Smooth muscle cell (in vitro differentiated cells): ENCODE results near the gene CCER1. TPM values are rescaled to one million over a fixed set of nuclear protein-coding genes. Genes with fewer than 3 reads are reported as not detected.

Source experiments
- DNase-seq: peaks from one replicate; lab custom pipeline; 2025; ENCODE audit not compliant: unreplicated experiment; lab: John Stamatoyannopoulos, UW
- H2AFZ ChIP-seq: fragments of 200-600 bp; sonication (generic); 2 replicates; pipeline ENCODE4 v1.6.0; 2016; ENCODE audit warnings: antibody characterized with exemption, low read depth, mild to moderate bottlenecking
- H3F3A ChIP-seq: fragments of 200-600 bp; sonication (generic); 2 replicates; pipeline ENCODE4 v1.6.0; 2017; ENCODE audit warnings: antibody characterized with exemption, low read depth
- H3K27ac ChIP-seq: fragments of 200-600 bp; sonication (generic); 2 replicates; pipeline ENCODE4 v1.5.1; 2016; ENCODE audit warnings: low read depth, mild to moderate bottlenecking
- H3K27me3 ChIP-seq: fragments of 200-600 bp; sonication (generic); 2 replicates; pipeline ENCODE4 v1.6.1; 2016; ENCODE audit warnings: low read depth, mild to moderate bottlenecking
- H3K36me3 ChIP-seq: fragments of 200-600 bp; sonication (generic); 2 replicates; pipeline ENCODE4 v1.5.1; 2016; ENCODE audit warnings: low read depth
- H3K4me1 ChIP-seq: fragments of 200-600 bp; sonication (generic); 2 replicates; pipeline ENCODE4 v1.5.1; 2016; ENCODE audit warnings: low read depth
- H3K4me2 ChIP-seq: fragments of 200-600 bp; sonication (generic); 2 replicates; pipeline ENCODE4 v1.6.0; 2016; ENCODE audit warnings: mild to moderate bottlenecking
- H3K4me3 ChIP-seq: fragments of 200-600 bp; sonication (generic); 2 replicates; pipeline ENCODE4 v1.5.1; 2016; ENCODE audit warnings: mild to moderate bottlenecking
- H3K79me2 ChIP-seq: fragments of 200-600 bp; sonication (generic); 2 replicates; pipeline ENCODE4 v1.6.0; 2016; ENCODE audit warnings: low read depth, mild to moderate bottlenecking
- H3K9ac ChIP-seq: fragments of 200-600 bp; sonication (generic); 2 replicates; pipeline ENCODE4 v1.6.0; 2016; ENCODE audit warnings: low read depth
- H3K9me3 ChIP-seq: fragments of 200-600 bp; sonication (generic); replicated peaks from 2 replicates; pipeline ENCODE4 v1.5.1; 2016; ENCODE audit warnings: low read depth
- H4K20me1 ChIP-seq: fragments of 200-600 bp; sonication (generic); 2 replicates; pipeline ENCODE4 v1.6.0; 2016; ENCODE audit warnings: low read depth
- WGBS: methylation state at CpG from one replicate; pipeline ENCODE4 v1.1.7; 2016; ENCODE audit warnings: low lambda C conversion rate; 5-methylcytosine and 5-hydroxymethylcytosine counted together
- polyA plus RNA-seq: library from polyadenylated mRNA; unstranded; fragments of >200 nt; fragmentation: Nextera tagmentation; extraction: Ambion mirVana; gene quantifications from 2 replicates; pipeline ENCODE4 v1.2.1, GENCODE V29; 2016
- total RNA-seq: library from RNA; depleted of rRNA; stranded (reverse); fragments of >200 nt; gene quantifications from 2 replicates; pipeline ENCODE4 v1.2.3, GENCODE V29; 2014
- TF ChIP-seq, protein P1 (sequence below): fragments of 200-600 bp; sonication (generic); IDR thresholded peaks from 2 replicates; pipeline ENCODE4 v1.5.1; 2017; ENCODE audit warnings: borderline replicate concordance, mild to moderate bottlenecking, antibody characterized with exemption; ENCODE audit not compliant: insufficient read depth, poor library complexity, severe bottlenecking

Gene CCER1
- total and polyA plus RNA-seq, 2 experiments from 2014 or later: not detected

DNA sequence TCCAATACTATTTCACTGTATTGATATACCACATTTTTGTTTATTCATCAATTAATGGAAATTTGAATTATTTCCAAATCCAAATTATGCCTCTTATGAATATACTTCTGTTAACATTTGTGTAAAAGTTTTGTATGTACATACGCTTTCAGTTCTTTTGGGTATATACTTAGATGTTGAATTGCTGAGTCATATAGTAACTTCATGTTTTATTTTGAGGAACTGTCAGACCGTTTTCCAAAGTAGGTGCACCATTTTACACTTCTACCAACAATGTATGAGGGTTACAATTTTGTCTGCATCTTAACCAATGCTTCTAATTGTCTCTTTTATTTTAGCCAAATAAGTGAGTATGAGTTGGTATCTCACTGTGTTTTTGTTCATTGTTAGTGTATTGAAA, 10.2 kb upstream of the CCER1 start:
- H3K4me2 ChIP-seq: no peak overlapping the region
- no peak overlapping the region for H3K27ac ChIP-seq
- H3K9me3 ChIP-seq: no peaks in the 10 kb centered on the region
- H3K36me3 ChIP-seq: no peaks in the 10 kb centered on the region
- H3K4me1 ChIP-seq: no peaks in the 10 kb centered on the region
- H3F3A ChIP-seq: no peaks in the 10 kb centered on the region
- H3K27me3 ChIP-seq: no peaks in the 10 kb centered on the region
- H4K20me1 ChIP-seq: no peaks in the 10 kb centered on the region
- no peak overlapping the region for H3K4me3 ChIP-seq
- H2AFZ ChIP-seq: no peak overlapping the region
- H3K79me2 ChIP-seq: no peaks in the 10 kb centered on the region
- no peak overlapping the region for H3K9ac ChIP-seq
- WGBS: 92% methylated on average over 2 of the region's 2 CpGs
- TF ChIP-seq, protein P1, sequence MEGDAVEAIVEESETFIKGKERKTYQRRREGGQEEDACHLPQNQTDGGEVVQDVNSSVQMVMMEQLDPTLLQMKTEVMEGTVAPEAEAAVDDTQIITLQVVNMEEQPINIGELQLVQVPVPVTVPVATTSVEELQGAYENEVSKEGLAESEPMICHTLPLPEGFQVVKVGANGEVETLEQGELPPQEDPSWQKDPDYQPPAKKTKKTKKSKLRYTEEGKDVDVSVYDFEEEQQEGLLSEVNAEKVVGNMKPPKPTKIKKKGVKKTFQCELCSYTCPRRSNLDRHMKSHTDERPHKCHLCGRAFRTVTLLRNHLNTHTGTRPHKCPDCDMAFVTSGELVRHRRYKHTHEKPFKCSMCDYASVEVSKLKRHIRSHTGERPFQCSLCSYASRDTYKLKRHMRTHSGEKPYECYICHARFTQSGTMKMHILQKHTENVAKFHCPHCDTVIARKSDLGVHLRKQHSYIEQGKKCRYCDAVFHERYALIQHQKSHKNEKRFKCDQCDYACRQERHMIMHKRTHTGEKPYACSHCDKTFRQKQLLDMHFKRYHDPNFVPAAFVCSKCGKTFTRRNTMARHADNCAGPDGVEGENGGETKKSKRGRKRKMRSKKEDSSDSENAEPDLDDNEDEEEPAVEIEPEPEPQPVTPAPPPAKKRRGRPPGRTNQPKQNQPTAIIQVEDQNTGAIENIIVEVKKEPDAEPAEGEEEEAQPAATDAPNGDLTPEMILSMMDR: no peak
- DNase-seq: no peak

DNA sequence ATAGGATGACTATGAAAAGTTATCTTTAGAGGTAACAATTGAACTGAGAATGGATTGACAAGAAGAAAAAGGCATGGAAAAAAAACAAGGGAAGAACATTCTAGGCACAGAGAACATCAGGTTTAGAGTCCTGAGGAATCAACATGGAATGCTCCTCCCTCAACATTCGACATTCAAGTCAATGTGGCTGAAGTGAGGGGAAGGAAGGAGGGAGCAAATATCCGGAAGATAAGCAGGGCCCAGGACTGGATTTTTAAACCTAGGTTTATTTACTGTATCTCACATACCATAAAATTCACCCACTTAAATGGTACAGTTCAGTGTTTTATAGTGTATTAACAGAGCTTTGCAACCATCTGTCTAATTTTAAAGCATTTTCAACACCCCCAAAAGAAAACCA, 9.6 kb upstream of the CCER1 start:
- Histone ChIP-seq H3F3A (no peaks in the 10 kb centered on the region), H3K27me3 (no peaks in the 10 kb centered on the region), H3K9ac (no peak overlapping the region), H3K4me2 (no peak overlapping the region), H3K79me2 (no peaks in the 10 kb centered on the region), H3K36me3 (no peaks in the 10 kb centered on the region), H3K9me3 (no peaks in the 10 kb centered on the region), H3K4me1 (no peaks in the 10 kb centered on the region), H3K4me3 (no peak overlapping the region), H3K27ac (no peak overlapping the region), H4K20me1 (no peaks in the 10 kb centered on the region), H2AFZ (no peak overlapping the region)
- 16% methylated on average over 2 of the region's 2 CpGs for WGBS
- TF ChIP-seq, protein P1: no peak
- DNase-seq: no peak

DNA sequence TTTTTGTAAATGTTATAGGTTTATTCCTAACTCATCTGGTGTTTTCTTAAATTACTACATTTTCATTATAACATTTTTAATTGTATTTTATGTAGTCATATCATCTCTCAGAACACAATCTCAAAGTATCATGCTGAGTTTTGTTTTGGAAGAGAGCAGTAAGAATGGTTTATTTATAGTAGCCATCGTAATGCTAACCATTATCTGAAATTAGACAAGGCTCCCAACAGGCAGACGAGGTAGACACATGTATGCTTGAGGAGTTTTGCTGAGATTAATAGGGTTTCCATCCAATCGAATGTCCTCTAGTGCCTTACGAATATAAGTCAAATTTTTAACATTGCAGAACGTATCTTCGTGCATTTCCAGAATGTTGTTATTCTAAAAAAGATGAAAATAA, 9.0 kb upstream of the CCER1 start:
- Histone ChIP-seq H3K9ac (no peak overlapping the region), H3K79me2 (no peaks in the 10 kb centered on the region), H3K9me3 (no peaks in the 10 kb centered on the region), H3K27ac (no peak overlapping the region), H4K20me1 (no peaks in the 10 kb centered on the region), H3K27me3 (no peaks in the 10 kb centered on the region), H2AFZ (no peak overlapping the region), H3K4me2 (no peak overlapping the region), H3K4me1 (no peaks in the 10 kb centered on the region), H3K36me3 (no peaks in the 10 kb centered on the region), H3F3A (no peaks in the 10 kb centered on the region), H3K4me3 (no peak overlapping the region)
- WGBS: 87% methylated on average over 6 of the region's 6 CpGs
- TF ChIP-seq, protein P1: no peak
- DNase-seq: no peak

DNA sequence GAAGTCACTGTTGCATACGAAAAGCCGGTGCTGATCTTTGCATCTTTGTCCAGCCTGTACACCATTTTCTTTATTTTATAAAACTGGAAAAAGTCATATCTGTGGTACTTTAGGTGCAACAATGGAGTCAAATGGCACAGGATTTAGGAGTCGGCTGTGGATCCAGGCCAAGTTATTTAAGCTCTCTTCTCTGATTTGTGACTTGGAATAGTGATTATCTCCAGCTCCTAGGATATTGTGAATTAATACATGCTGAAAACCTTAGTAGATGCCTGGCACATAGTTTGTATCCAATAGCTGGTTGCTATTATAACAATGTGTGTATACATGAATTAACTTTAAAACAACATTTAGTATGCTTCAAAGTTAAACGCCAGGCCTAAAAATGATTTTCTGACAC, 6.2 kb upstream of the CCER1 start:
- no peaks in the 10 kb centered on the region for H3F3A ChIP-seq
- H3K79me2 ChIP-seq: no peaks in the 10 kb centered on the region
- H3K27ac ChIP-seq: no peak overlapping the region
- H3K4me1 ChIP-seq: no peaks in the 10 kb centered on the region
- TF ChIP-seq, protein P1: no peak
- no peak overlapping the region for H3K4me3 ChIP-seq
- no peaks in the 10 kb centered on the region for H3K36me3 ChIP-seq
- no peak for DNase-seq
- 94% methylated on average over 4 of the region's 4 CpGs for WGBS
- H4K20me1 ChIP-seq: no peaks in the 10 kb centered on the region
- H2AFZ ChIP-seq: no peak overlapping the region
- H3K9me3 ChIP-seq: no peaks in the 10 kb centered on the region
- H3K4me2 ChIP-seq: no peak overlapping the region
- no peaks in the 10 kb centered on the region for H3K27me3 ChIP-seq
- H3K9ac ChIP-seq: no peak overlapping the region
